ENCODE results near the gene LMO4. TPM values are rescaled to one million over a fixed set of nuclear protein-coding genes. Genes with fewer than 3 reads are reported as not detected.

The LMO4 gene
- total and polyA plus RNA-seq, 4 donors = 16.8 to 23.2 (median 17.8) TPM

- no peak for TF ChIP-seq RXRA (IDR thresholded peaks at IDR 0.05)
- TF ChIP-seq ATF3 (IDR thresholded peaks at IDR 0.05) = no peak
- no peak for TF ChIP-seq EGR1 (IDR thresholded peaks at IDR 0.05; ENCODE audit: low read depth in 2 of 2)
- TF ChIP-seq HNF4A (conservative IDR thresholded peaks at IDR 0.05) = no peak
- TF ChIP-seq RAD21 (IDR thresholded peaks at IDR 0.05) = no peak
- TF ChIP-seq TAF1 (conservative IDR thresholded peaks at IDR 0.05) = no peak
- no peak for TF ChIP-seq SP1 (IDR thresholded peaks at IDR 0.05)
- Histone ChIP-seq H3K27me3 (ENCODE audit: control insufficient read depth in 4 of 4, insufficient read depth in 4 of 4, low read length in 3 of 4) (peaks cover 0 to 4% (median 0%) of the 10 kb centered on the region in 4 donors), H3K36me3 (ENCODE audit: control insufficient read depth in 4 of 4, insufficient read depth in 3 of 4, low read depth in 1 of 4, low read length in 3 of 4) (no peaks in the 10 kb centered on the region), H3K4me1 (ENCODE audit: control insufficient read depth in 4 of 4, insufficient read depth in 4 of 4, low read length in 3 of 4) (no peaks in the 10 kb centered on the region), H3K9me3 (ENCODE audit: control insufficient read depth in 4 of 4, low read length in 3 of 4) (no peaks in the 10 kb centered on the region), H3K4me3 (ENCODE audit: low read depth in 1 of 3, low read length in 3 of 3) (no peak overlapping the region), H3K9ac (ENCODE audit: low read depth in 1 of 2, low read length in 2 of 2) (no peak overlapping the region), H3K27ac (ENCODE audit: low read depth in 1 of 2, low read length in 2 of 2) (no peak overlapping the region)
- WGBS = 82% methylated on average over 4 of the region's 4 CpGs
- no peak for DNase-seq (ENCODE audit: low spot score)
These were observed 20.7 kb upstream of the LMO4 start for GRCh38 chr1:87307931-87308330.

GRCh38 chr1:87314091-87314490 lies 14.6 kb upstream of the LMO4 start:
- TF ChIP-seq ZBTB33 (IDR thresholded peaks at IDR 0.05) = no peak
- TF ChIP-seq MAX (IDR thresholded peaks at IDR 0.05) = no peak
- TF ChIP-seq HNF4G (IDR thresholded peaks at IDR 0.05) = no peak
- no peak for TF ChIP-seq TAF1 (conservative IDR thresholded peaks at IDR 0.05)
- TF ChIP-seq JUND (IDR thresholded peaks at IDR 0.05) = no peak
- TF ChIP-seq FOXA1 (IDR thresholded peaks at IDR 0.05) = no peak
- no peak for TF ChIP-seq ATF3 (IDR thresholded peaks at IDR 0.05)
- TF ChIP-seq REST (IDR thresholded peaks at IDR 0.05) = no peak
- TF ChIP-seq RAD21 (IDR thresholded peaks at IDR 0.05) = no peak
- TF ChIP-seq SP1 (IDR thresholded peaks at IDR 0.05) = no peak
- no peak for TF ChIP-seq FOXA2 (IDR thresholded peaks at IDR 0.05)
- no peak for TF ChIP-seq NR2F2 (IDR thresholded peaks at IDR 0.05)
- no peak for TF ChIP-seq CTCF (IDR thresholded peaks at IDR 0.05; ENCODE audit: low read depth, low read length, missing input control)
- TF ChIP-seq YY1 (IDR thresholded peaks at IDR 0.05) = no peak
- no peak for TF ChIP-seq HNF4A (conservative IDR thresholded peaks at IDR 0.05)
- no peak for TF ChIP-seq RXRA (IDR thresholded peaks at IDR 0.05)
- Histone ChIP-seq H3K9me3 (ENCODE audit: control insufficient read depth in 4 of 4, low read length in 3 of 4) (no peaks in the 10 kb centered on the region), H3K36me3 (ENCODE audit: control insufficient read depth in 4 of 4, insufficient read depth in 3 of 4, low read depth in 1 of 4, low read length in 3 of 4) (no peaks in the 10 kb centered on the region), H3K9ac (ENCODE audit: low read depth in 1 of 2, low read length in 2 of 2) (no peak overlapping the region), H3K27ac (ENCODE audit: low read depth in 1 of 2, low read length in 2 of 2) (no peak overlapping the region), H3K27me3 (ENCODE audit: control insufficient read depth in 4 of 4, insufficient read depth in 4 of 4, low read length in 3 of 4) (no peaks in the 10 kb centered on the region), H3K4me1 (ENCODE audit: control insufficient read depth in 4 of 4, insufficient read depth in 4 of 4, low read length in 3 of 4) (no peaks in the 10 kb centered on the region), H3K4me3 (ENCODE audit: low read depth in 1 of 3, low read length in 3 of 3) (no peak overlapping the region)
- 92% methylated on average over 6 of the region's 6 CpGs for WGBS
- no peak for DNase-seq (ENCODE audit: low spot score)
